OCI-LY3 (cell line): Measurements from ENCODE around the gene VPS13D.
A peak's percentile ranks its signal among the peaks of the same experiment; 100 is the strongest.

Experiments
- H2AFZ ChIP-seq: fragments of 200-600, 300-600 bp; shearing (Covaris generic); 2 replicates; pipeline ENCODE4 v1.6.0; 2014; ENCODE audit warnings: antibody characterized with exemption, low read depth, low read length
- H3K27ac ChIP-seq: fragments of 200-600, 300-600 bp; sonication (generic); 2 replicates; pipeline ENCODE4 v1.5.1; 2014; ENCODE audit warnings: mild to moderate bottlenecking, low read length, moderate library complexity, mixed read lengths
- H3K27me3 ChIP-seq: fragments of 200-600, 300-600 bp; sonication (generic); 2 replicates; pipeline ENCODE4 v1.6.1; 2014; ENCODE audit warnings: low read depth, low read length, mixed read lengths
- H3K36me3 ChIP-seq: fragments of 200-600, 300-600 bp; sonication (generic); replicated peaks from 2 replicates; pipeline ENCODE3; 2014; ENCODE audit warnings: low read depth, low read length, mixed read lengths
- H3K4me1 ChIP-seq: fragments of 300-600, 200-600 bp; sonication (generic); 2 replicates; pipeline ENCODE4 v1.6.1; 2014; ENCODE audit warnings: low read length, mixed read lengths
- H3K4me2 ChIP-seq: fragments of 200-600, 300-600 bp; sonication (generic); 2 replicates; pipeline ENCODE4 v1.6.1; 2014; ENCODE audit warnings: low read length, mixed read lengths
- H3K4me3 ChIP-seq: fragments of 300-600, 200-600 bp; sonication (generic); 2 replicates; pipeline ENCODE4 v1.5.1; 2014; ENCODE audit warnings: antibody characterized with exemption, mild to moderate bottlenecking, low read length, moderate library complexity
- H3K79me2 ChIP-seq: fragments of 300-600, 200-600 bp; shearing (Covaris generic); 2 replicates; pipeline ENCODE4 v1.6.1; 2014; ENCODE audit warnings: mild to moderate bottlenecking, low read length, mixed read lengths
- H3K9ac ChIP-seq: fragments of 300-600, 200-600 bp; shearing (Covaris generic); 2 replicates; pipeline ENCODE4 v1.6.0; 2014; ENCODE audit warnings: mild to moderate bottlenecking, low read length, moderate library complexity
- H3K9me3 ChIP-seq: fragments of 200-600, 300-600 bp; shearing (Covaris generic); 2 replicates; pipeline ENCODE4 v1.6.1; 2014; ENCODE audit warnings: low read length, mixed read lengths; ENCODE audit not compliant: insufficient read depth
- H4K20me1 ChIP-seq: fragments of 200-600, 300-600 bp; sonication (generic); 2 replicates; pipeline ENCODE4 v1.6.1; 2016; ENCODE audit warnings: low read length, mixed read lengths; ENCODE audit not compliant: insufficient read depth
- EZH2phosphoT487 ChIP-seq: fragments of 200-600 bp; shearing (Covaris generic); IDR thresholded peaks from 2 replicates; pipeline ENCODE4 v1.6.1; 2018; ENCODE audit warnings: antibody characterized with exemption, mixed run types, low read depth
- TF ChIP-seq, protein P1 (sequence below): fragments of 200-600, 300-600 bp; sonication (generic); IDR thresholded peaks from 2 replicates; pipeline ENCODE4 v1.5.1; 2014; ENCODE audit warnings: antibody characterized with exemption, low read length, low read depth

VPS13D gene

GRCh38 chr1:12275370-12275769 is 45.5 kb downstream of the VPS13D start:
- Histone ChIP-seq H3K36me3 (no peaks in the 10 kb centered on the region), H3K27me3 (no peaks in the 10 kb centered on the region), H3K9ac (no peak overlapping the region), H3K4me1 (no peaks in the 10 kb centered on the region), H4K20me1 (no peaks in the 10 kb centered on the region), H3K9me3 (no peaks in the 10 kb centered on the region), H2AFZ (no peak overlapping the region), H3K4me2 (no peak overlapping the region), H3K79me2 (no peaks in the 10 kb centered on the region), H3K4me3 (no peak overlapping the region), H3K27ac (no peak overlapping the region)
- TF ChIP-seq, protein P1, sequence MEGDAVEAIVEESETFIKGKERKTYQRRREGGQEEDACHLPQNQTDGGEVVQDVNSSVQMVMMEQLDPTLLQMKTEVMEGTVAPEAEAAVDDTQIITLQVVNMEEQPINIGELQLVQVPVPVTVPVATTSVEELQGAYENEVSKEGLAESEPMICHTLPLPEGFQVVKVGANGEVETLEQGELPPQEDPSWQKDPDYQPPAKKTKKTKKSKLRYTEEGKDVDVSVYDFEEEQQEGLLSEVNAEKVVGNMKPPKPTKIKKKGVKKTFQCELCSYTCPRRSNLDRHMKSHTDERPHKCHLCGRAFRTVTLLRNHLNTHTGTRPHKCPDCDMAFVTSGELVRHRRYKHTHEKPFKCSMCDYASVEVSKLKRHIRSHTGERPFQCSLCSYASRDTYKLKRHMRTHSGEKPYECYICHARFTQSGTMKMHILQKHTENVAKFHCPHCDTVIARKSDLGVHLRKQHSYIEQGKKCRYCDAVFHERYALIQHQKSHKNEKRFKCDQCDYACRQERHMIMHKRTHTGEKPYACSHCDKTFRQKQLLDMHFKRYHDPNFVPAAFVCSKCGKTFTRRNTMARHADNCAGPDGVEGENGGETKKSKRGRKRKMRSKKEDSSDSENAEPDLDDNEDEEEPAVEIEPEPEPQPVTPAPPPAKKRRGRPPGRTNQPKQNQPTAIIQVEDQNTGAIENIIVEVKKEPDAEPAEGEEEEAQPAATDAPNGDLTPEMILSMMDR, result peak; percentile 58
- no peak for TF ChIP-seq EZH2phosphoT487

- TF ChIP-seq, protein P1, result peak; percentile 36
- TF ChIP-seq EZH2phosphoT487, result no peak
- Histone ChIP-seq H3K4me1 (no peaks in the 10 kb centered on the region), H3K4me3 (no peak overlapping the region), H3K79me2 (no peaks in the 10 kb centered on the region), H3K36me3 (no peaks in the 10 kb centered on the region), H3K4me2 (no peak overlapping the region), H4K20me1 (no peaks in the 10 kb centered on the region), H3K27ac (no peak overlapping the region), H3K27me3 (no peaks in the 10 kb centered on the region), H3K9ac (no peak overlapping the region), H2AFZ (no peak overlapping the region), H3K9me3 (no peaks in the 10 kb centered on the region)
Observed at GRCh38 chr1:12276225-12276624, 46.4 kb downstream of the VPS13D start.

GRCh38 chr1:12279003-12279402 is 49.2 kb downstream of the VPS13D start:
- H3K4me3 ChIP-seq, result no peak overlapping the region
- no peak overlapping the region for H3K9ac ChIP-seq
- H3K9me3 ChIP-seq, result no peaks in the 10 kb centered on the region
- no peak overlapping the region for H3K27ac ChIP-seq
- H3K4me1 ChIP-seq, result no peaks in the 10 kb centered on the region
- no peak overlapping the region for H2AFZ ChIP-seq
- H3K27me3 ChIP-seq, result no peaks in the 10 kb centered on the region
- H4K20me1 ChIP-seq, result no peaks in the 10 kb centered on the region
- TF ChIP-seq, protein P1, result no peak
- TF ChIP-seq EZH2phosphoT487, result no peak
- H3K4me2 ChIP-seq, result no peak overlapping the region
- no peaks in the 10 kb centered on the region for H3K36me3 ChIP-seq
- no peaks in the 10 kb centered on the region for H3K79me2 ChIP-seq

DNA sequence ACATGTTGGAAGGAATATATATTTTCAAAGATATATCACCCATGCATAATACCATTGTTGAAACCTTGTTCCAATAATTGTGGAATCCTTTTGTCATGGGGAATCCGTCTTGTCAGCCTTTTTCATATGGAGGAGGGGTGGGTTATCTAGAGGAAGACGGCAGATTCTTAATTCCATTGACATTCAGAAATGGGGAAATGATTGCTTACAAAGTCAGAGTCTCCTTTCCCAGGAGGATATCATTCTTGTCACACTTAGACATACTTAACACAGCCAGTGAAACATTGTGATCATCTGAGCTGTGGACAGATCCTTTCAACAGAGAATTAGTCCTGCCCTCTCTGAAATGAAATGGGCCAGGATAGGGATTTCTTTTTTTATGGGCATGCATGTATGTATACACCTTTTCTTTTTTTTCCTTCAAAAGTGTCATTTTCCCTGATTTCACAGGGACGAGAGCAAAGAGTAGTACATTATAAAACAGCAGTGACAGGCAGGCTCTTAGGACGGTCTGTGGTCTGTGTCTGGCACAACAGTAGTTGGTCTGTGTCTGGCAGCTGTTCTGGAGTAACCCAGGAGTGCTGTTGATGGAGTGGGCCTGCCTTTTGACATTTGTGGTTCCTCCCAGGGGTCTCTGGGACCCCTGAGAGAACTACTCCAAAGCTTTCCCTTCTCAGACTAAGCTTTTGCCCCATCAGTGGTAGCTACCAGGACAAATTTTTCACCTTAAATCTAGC is 50.1 kb downstream of the VPS13D start:
- no peak overlapping the region for H3K9ac ChIP-seq
- H3K27me3 ChIP-seq, result no peaks in the 10 kb centered on the region
- H3K79me2 ChIP-seq, result no peaks in the 10 kb centered on the region
- no peaks in the 10 kb centered on the region for H3K4me1 ChIP-seq
- H3K4me3 ChIP-seq, result no peak overlapping the region
- H4K20me1 ChIP-seq, result no peaks in the 10 kb centered on the region
- H3K9me3 ChIP-seq, result no peaks in the 10 kb centered on the region
- H3K27ac ChIP-seq, result no peak overlapping the region
- TF ChIP-seq EZH2phosphoT487, result no peak
- TF ChIP-seq, protein P1, result no peak
- H2AFZ ChIP-seq, result no peak overlapping the region
- H3K4me2 ChIP-seq, result no peak overlapping the region
- H3K36me3 ChIP-seq, result no peaks in the 10 kb centered on the region
